ENCODE measurements around the gene ACAD11.
"Not testable (repeated sequence)": the region's sequence is repeated elsewhere in the genome, so short reads cannot be mapped to it uniquely, and the experiment has no call there.

Gene ACAD11

GRCh38 chr3:132659000-132659364, 627 bp downstream of the ACAD11 start:
- no peak for TF ChIP-seq ZNF274 (IDR thresholded peaks at IDR 0.05; ENCODE audit: low read depth, low read length)

GRCh38 chr3:132657869-132658747, 1.5 kb downstream of the ACAD11 start:
- H3K4me3 ChIP-seq (ENCODE audit: low read length), result no peak overlapping the region
- no peak for TF ChIP-seq ZNF274 (IDR thresholded peaks at IDR 0.05; ENCODE audit: low read depth, low read length)

More at GRCh38 chr3:132659000-132659364, 627 bp downstream of the ACAD11 start:
- H3K4me3 ChIP-seq (ENCODE audit: low read length), result peak overlapping the region; percentile 76

- H3K4me3 ChIP-seq (ENCODE audit: low read length), result no peak overlapping the region
- TF ChIP-seq ZNF274 (IDR thresholded peaks at IDR 0.05; ENCODE audit: low read depth, low read length), result no peak
These were observed 4.1 kb downstream of the ACAD11 start for GRCh38 chr3:132655471-132655870.

- TF ChIP-seq ZNF274 (IDR thresholded peaks at IDR 0.05; ENCODE audit: low read depth, low read length), result no peak
- no peak overlapping the region for H3K4me3 ChIP-seq (ENCODE audit: low read length)
These were observed 4.9 kb downstream of the ACAD11 start for GRCh38 chr3:132654721-132655120.

GRCh38 chr3:132654190-132654589, 5.4 kb downstream of the ACAD11 start:
- TF ChIP-seq ZNF274 (IDR thresholded peaks at IDR 0.05; ENCODE audit: low read depth, low read length), result no peak
- no peak overlapping the region for H3K4me3 ChIP-seq (ENCODE audit: low read length)

- no peak overlapping the region for H3K4me3 ChIP-seq (ENCODE audit: low read length)
- no peak for TF ChIP-seq ZNF274 (IDR thresholded peaks at IDR 0.05; ENCODE audit: low read depth, low read length)
These were observed 6.9 kb downstream of the ACAD11 start for GRCh38 chr3:132652640-132653270.

- H3K4me3 ChIP-seq (ENCODE audit: low read length), result no peak overlapping the region
- TF ChIP-seq ZNF274 (IDR thresholded peaks at IDR 0.05; ENCODE audit: low read depth, low read length), result no peak
These were observed 9.5 kb downstream of the ACAD11 start for GRCh38 chr3:132650153-132650552.

GRCh38 chr3:132645058-132645457, 14.6 kb downstream of the ACAD11 start:
- H3K4me3 ChIP-seq (ENCODE audit: low read length), result no peak overlapping the region
- TF ChIP-seq ZNF274 (IDR thresholded peaks at IDR 0.05; ENCODE audit: low read depth, low read length), result no peak

GRCh38 chr3:132643366-132643765, 16.2 kb downstream of the ACAD11 start:
- no peak overlapping the region for H3K4me3 ChIP-seq (ENCODE audit: low read length)
- TF ChIP-seq ZNF274 (IDR thresholded peaks at IDR 0.05; ENCODE audit: low read depth, low read length), result no peak

- TF ChIP-seq ZNF274 (IDR thresholded peaks at IDR 0.05; ENCODE audit: low read depth, low read length), result no peak
- no peak overlapping the region for H3K4me3 ChIP-seq (ENCODE audit: low read length)
These were observed 17.1 kb downstream of the ACAD11 start for GRCh38 chr3:132642539-132642847.

- no peak for TF ChIP-seq ZNF274 (IDR thresholded peaks at IDR 0.05; ENCODE audit: low read depth, low read length)
- no peak overlapping the region for H3K4me3 ChIP-seq (ENCODE audit: low read length)
These were observed 17.6 kb downstream of the ACAD11 start for GRCh38 chr3:132641837-132642538.

- H3K4me3 ChIP-seq (ENCODE audit: low read length), result not testable (repeated sequence)
These were observed 18.2 kb downstream of the ACAD11 start for GRCh38 chr3:132641427-132641826.

GRCh38 chr3:132638706-132639105, 20.9 kb downstream of the ACAD11 start:
- H3K4me3 ChIP-seq (ENCODE audit: low read length), result no peak overlapping the region
- TF ChIP-seq ZNF274 (IDR thresholded peaks at IDR 0.05; ENCODE audit: low read depth, low read length), result no peak

GRCh38 chr3:132637590-132637989, 22.0 kb downstream of the ACAD11 start:
- no peak for TF ChIP-seq ZNF274 (IDR thresholded peaks at IDR 0.05; ENCODE audit: low read depth, low read length)
- H3K4me3 ChIP-seq (ENCODE audit: low read length), result no peak overlapping the region

- no peak overlapping the region for H3K4me3 ChIP-seq (ENCODE audit: low read length)
- no peak for TF ChIP-seq ZNF274 (IDR thresholded peaks at IDR 0.05; ENCODE audit: low read depth, low read length)
These were observed 24.6 kb downstream of the ACAD11 start for GRCh38 chr3:132635052-132635451.

Measured in GM08714 (cell line).